Mucosa of descending colon (tissue), 3 donors: Measurements from ENCODE around the gene YPEL2. TPM values are rescaled to one million over a fixed set of nuclear protein-coding genes. Genes with fewer than 3 reads are reported as not detected.

Experiments
- ATAC-seq: fragments of 200-7000 bp; cut with Tn5 transposase; one replicate; pipeline ENCODE4 v1.9.1; 2020; ENCODE audit warnings: mild to moderate bottlenecking, moderate library complexity
- DNase-seq, 3 donors: peaks; one replicate each; pipeline ENCODE4 v3.0.0-alpha.2; 2020
- H3K36me3 ChIP-seq: fragments of 200-600 bp; one replicate; pipeline ENCODE4 v1.8.0; 2021; ENCODE audit warnings: low read depth, mild to moderate bottlenecking
- H3K4me1 ChIP-seq: fragments of 200-600 bp; one replicate; pipeline ENCODE4 v1.8.0; 2021; ENCODE audit warnings: low read depth, mild to moderate bottlenecking
- H3K4me3 ChIP-seq: fragments of 200-600 bp; one replicate; pipeline ENCODE4 v1.8.0; 2021; ENCODE audit warnings: mild to moderate bottlenecking
- H3K9me3 ChIP-seq: fragments of 200-600 bp; one replicate; pipeline ENCODE4 v1.8.0; 2021; ENCODE audit warnings: mild to moderate bottlenecking
- CTCF ChIP-seq: fragments of 200-600 bp; IDR thresholded peaks from one replicate; pipeline ENCODE4 v1.8.0; 2022; ENCODE audit warnings: antibody characterized with exemption, mild to moderate bottlenecking
- intact Hi-C, 2 donors: fragments of 100-400 bp; cut with DNase I in 1 of 2; cut with micrococcal nuclease in 1 of 2; formaldehyde crosslinking; loops; one replicate each; pipeline versions ENCODE4 v1.11.0 to v1.11.1; 2022; cut with DNase I, micrococcal nuclease
- total RNA-seq, 3 donors: library from RNA; stranded (reverse); fragmentation: NEBNext Ultra II Directional in 2 of 3; extraction: Animal tissue kit (Norgen Biotek cat#: 25700) in 2 of 3; gene quantifications; one replicate each; pipeline versions ENCODE4 v1.2.1 to v1.2.4, GENCODE V29; 2021 to 2023
- donor health status: DM: no; HTN: no; CAD: no; lungs with moderate emphysema.
- donor health status: DM: no; HTN: no; CAD: no.
- donor health status: DM: no; HTN: yes; CAD: no.

The YPEL2 gene
- total RNA-seq, 3 donors from 2014 or later = 29.6 to 33.8 (median 32.8) TPM

GRCh38 chr17:59400858-59401257, 69.4 kb downstream of the YPEL2 start:
- Histone ChIP-seq H3K9me3 (no peaks in the 10 kb centered on the region), H3K4me3 (no peak overlapping the region), H3K4me1 (no peaks in the 10 kb centered on the region), H3K36me3 (no peaks in the 10 kb centered on the region)
- intact Hi-C loops = no loop called here
- ATAC-seq (no peak), DNase-seq (no peak)
- no peak for TF ChIP-seq CTCF

- no peaks in the 10 kb centered on the region for H3K36me3 ChIP-seq
- ATAC-seq = no peak
- no peaks in the 10 kb centered on the region for H3K9me3 ChIP-seq
- intact Hi-C loops = no loop called here
- H3K4me1 ChIP-seq = no peaks in the 10 kb centered on the region
- no peak for DNase-seq
- no peak for TF ChIP-seq CTCF
- H3K4me3 ChIP-seq = no peak overlapping the region
These were observed 69.8 kb downstream of the YPEL2 start for GRCh38 chr17:59401274-59401673.

GRCh38 chr17:59401725-59402124, 70.3 kb downstream of the YPEL2 start:
- no peaks in the 10 kb centered on the region for H3K4me1 ChIP-seq
- H3K36me3 ChIP-seq = no peaks in the 10 kb centered on the region
- ATAC-seq (no peak), DNase-seq (no peak)
- intact Hi-C loops = no loop called here
- H3K9me3 ChIP-seq = no peaks in the 10 kb centered on the region
- no peak overlapping the region for H3K4me3 ChIP-seq
- TF ChIP-seq CTCF = no peak

- DNase-seq (no peak), ATAC-seq (no peak)
- no peaks in the 10 kb centered on the region for H3K36me3 ChIP-seq
These were observed 71.3 kb downstream of the YPEL2 start for GRCh38 chr17:59402760-59403159.

GRCh38 chr17:59404471-59404870, 73.0 kb downstream of the YPEL2 start:
- no peak for DNase-seq
- ATAC-seq = no peak
- intact Hi-C loops = no loop called here
- Histone ChIP-seq H3K4me3 (no peak overlapping the region), H3K36me3 (no peaks in the 10 kb centered on the region), H3K4me1 (no peaks in the 10 kb centered on the region), H3K9me3 (peaks cover under 1% of the 10 kb centered on the region)
- TF ChIP-seq CTCF = no peak

More at GRCh38 chr17:59402760-59403159, 71.3 kb downstream of the YPEL2 start:
- Histone ChIP-seq H3K4me1 (no peaks in the 10 kb centered on the region), H3K9me3 (no peaks in the 10 kb centered on the region), H3K4me3 (no peak overlapping the region)
- intact Hi-C loops = no loop called here
- TF ChIP-seq CTCF = no peak
